OCI-LY1 (cell line): ENCODE results near the gene SNED1.

ENCODE experiments used
- H2AFZ ChIP-seq: fragments of 200-600 bp; sonication (generic), shearing (Covaris generic); 2 replicates; pipeline ENCODE4 v1.6.0; 2014; ENCODE audit warnings: antibody characterized with exemption, mild to moderate bottlenecking, low read length
- H3F3A ChIP-seq: fragments of 200-600 bp; sonication (generic), shearing (Covaris generic); 2 replicates; pipeline ENCODE4 v1.6.0; 2014; ENCODE audit warnings: mild to moderate bottlenecking, antibody characterized with exemption, low read length, moderate library complexity; ENCODE audit not compliant: insufficient read depth
- H3K27ac ChIP-seq: fragments of 200-600 bp; sonication (generic); 2 replicates; pipeline ENCODE4 v1.5.1; 2014; ENCODE audit warnings: low read length, mixed run types, mild to moderate bottlenecking, low read depth; ENCODE audit not compliant: poor library complexity, severe bottlenecking
- H3K27me3 ChIP-seq: fragments of 200-600 bp; sonication (generic); 2 replicates; pipeline ENCODE4 v1.6.0; 2014; ENCODE audit warnings: antibody characterized with exemption, mild to moderate bottlenecking, low read length, moderate library complexity; ENCODE audit not compliant: insufficient read depth
- H3K36me3 ChIP-seq: fragments of 200-600 bp; sonication (generic); 2 replicates; pipeline ENCODE4 v1.6.1; 2014; ENCODE audit warnings: mild to moderate bottlenecking, antibody characterized with exemption, low read length, moderate library complexity, mixed read lengths; ENCODE audit not compliant: insufficient read depth
- H3K4me1 ChIP-seq: fragments of 200-600 bp; sonication (generic); 2 replicates; pipeline ENCODE4 v1.5.1; 2014; ENCODE audit warnings: mild to moderate bottlenecking, low read length, moderate library complexity; ENCODE audit not compliant: insufficient read depth, severe bottlenecking
- H3K4me2 ChIP-seq: fragments of 200-600 bp; sonication (generic), shearing (Covaris generic); 2 replicates; pipeline ENCODE4 v1.6.1; 2014; ENCODE audit warnings: low read length
- H3K4me3 ChIP-seq: fragments of 200-600 bp; sonication (generic); 2 replicates; pipeline ENCODE4 v1.5.1; 2014; ENCODE audit warnings: low read length, low read depth, mild to moderate bottlenecking, mixed read lengths; ENCODE audit not compliant: poor library complexity, severe bottlenecking
- H3K79me2 ChIP-seq: fragments of 200-600 bp; shearing (Covaris generic); 2 replicates; pipeline ENCODE4 v1.6.1; 2016; ENCODE audit warnings: mixed run types, low read length, mixed read lengths; ENCODE audit not compliant: insufficient read depth
- H3K9ac ChIP-seq: fragments of 200-600 bp; sonication (generic), shearing (Covaris generic); 2 replicates; pipeline ENCODE4 v1.6.1; 2014; ENCODE audit warnings: mild to moderate bottlenecking, low read length, mixed read lengths
- H3K9me2 ChIP-seq: fragments of 200-600 bp; sonication (generic), shearing (Covaris generic); 2 replicates; pipeline ENCODE4 v1.6.1; 2014; ENCODE audit warnings: low read depth, mild to moderate bottlenecking, low read length, mixed read lengths
- H3K9me3 ChIP-seq: fragments of 200-600 bp; shearing (Covaris generic); 2 replicates; pipeline ENCODE4 v1.6.1; 2014; ENCODE audit warnings: low read length, mixed read lengths
- H4K20me1 ChIP-seq: fragments of 200-600 bp; sonication (generic), shearing (Covaris generic); 2 replicates; pipeline ENCODE4 v1.6.0; 2016; ENCODE audit warnings: mild to moderate bottlenecking, low read length; ENCODE audit not compliant: insufficient read depth
- EZH2 ChIP-seq: fragments of 200-600 bp; sonication (generic), shearing (Covaris generic); IDR thresholded peaks from 2 replicates; pipeline ENCODE4 v1.8.0; 2017; ENCODE audit warnings: borderline replicate concordance, mixed run types, mild to moderate bottlenecking, antibody characterized with exemption, low read length, moderate library complexity, mixed read lengths
- TF ChIP-seq, protein P1 (sequence below): fragments of 200-600 bp; sonication (generic), shearing (Covaris generic); IDR thresholded peaks from 2 replicates; pipeline ENCODE4 v1.5.1; 2017; ENCODE audit warnings: mild to moderate bottlenecking, antibody characterized with exemption, low read length, moderate library complexity, mixed read lengths

Gene SNED1

DNA sequence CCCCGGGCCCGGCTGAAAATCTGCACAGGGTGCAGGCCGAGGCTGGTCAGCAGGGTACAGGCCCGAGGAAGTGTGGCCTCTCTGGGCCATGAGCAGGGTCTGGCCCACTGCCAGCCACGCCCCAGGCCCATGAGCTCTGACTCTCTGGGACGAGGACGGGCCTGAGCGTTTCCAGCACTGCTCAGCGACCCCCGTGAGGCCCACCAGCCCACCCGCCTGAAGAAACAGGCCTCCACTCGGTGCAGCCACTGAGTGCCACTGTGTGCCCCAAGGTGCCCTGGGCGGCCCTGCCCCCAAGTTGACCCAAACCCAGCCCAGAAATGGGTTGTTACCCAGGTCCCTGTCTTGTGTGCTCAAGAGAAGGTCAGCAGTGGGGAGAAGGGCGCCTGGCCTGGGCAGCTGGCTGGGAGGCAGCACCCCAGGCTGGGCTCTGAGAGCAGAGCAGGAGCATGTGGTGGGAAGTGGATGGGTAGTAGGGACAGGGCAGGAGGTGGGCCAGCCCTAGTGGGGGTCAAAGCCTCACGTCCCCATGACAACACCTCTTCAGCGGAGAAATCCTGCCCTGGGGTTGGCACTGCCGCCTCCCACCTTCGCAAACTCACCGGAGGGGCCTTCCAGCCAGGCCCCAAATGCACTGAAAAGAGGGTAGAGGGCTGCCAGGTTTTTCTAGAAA lies 2.1 kb upstream of the SNED1 start:
- no peaks in the 10 kb centered on the region for H3K9me3 ChIP-seq
- H3K4me2 ChIP-seq: no peak overlapping the region
- no peaks in the 10 kb centered on the region for H3K36me3 ChIP-seq
- no peaks in the 10 kb centered on the region for H3K79me2 ChIP-seq
- no peak overlapping the region for H3K4me3 ChIP-seq
- TF ChIP-seq EZH2: no peak
- TF ChIP-seq, protein P1, sequence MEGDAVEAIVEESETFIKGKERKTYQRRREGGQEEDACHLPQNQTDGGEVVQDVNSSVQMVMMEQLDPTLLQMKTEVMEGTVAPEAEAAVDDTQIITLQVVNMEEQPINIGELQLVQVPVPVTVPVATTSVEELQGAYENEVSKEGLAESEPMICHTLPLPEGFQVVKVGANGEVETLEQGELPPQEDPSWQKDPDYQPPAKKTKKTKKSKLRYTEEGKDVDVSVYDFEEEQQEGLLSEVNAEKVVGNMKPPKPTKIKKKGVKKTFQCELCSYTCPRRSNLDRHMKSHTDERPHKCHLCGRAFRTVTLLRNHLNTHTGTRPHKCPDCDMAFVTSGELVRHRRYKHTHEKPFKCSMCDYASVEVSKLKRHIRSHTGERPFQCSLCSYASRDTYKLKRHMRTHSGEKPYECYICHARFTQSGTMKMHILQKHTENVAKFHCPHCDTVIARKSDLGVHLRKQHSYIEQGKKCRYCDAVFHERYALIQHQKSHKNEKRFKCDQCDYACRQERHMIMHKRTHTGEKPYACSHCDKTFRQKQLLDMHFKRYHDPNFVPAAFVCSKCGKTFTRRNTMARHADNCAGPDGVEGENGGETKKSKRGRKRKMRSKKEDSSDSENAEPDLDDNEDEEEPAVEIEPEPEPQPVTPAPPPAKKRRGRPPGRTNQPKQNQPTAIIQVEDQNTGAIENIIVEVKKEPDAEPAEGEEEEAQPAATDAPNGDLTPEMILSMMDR: no peak
- no peaks in the 10 kb centered on the region for H3F3A ChIP-seq
- peaks cover 5% of the 10 kb centered on the region; the same call in 1 of the 2 replicates for H3K27me3 ChIP-seq
- H4K20me1 ChIP-seq: no peaks in the 10 kb centered on the region
- H3K9ac ChIP-seq: no peak overlapping the region
- peaks cover 10% of the 10 kb centered on the region for H3K4me1 ChIP-seq
- no peak overlapping the region for H3K27ac ChIP-seq
- no peak overlapping the region for H2AFZ ChIP-seq
- no peaks in the 10 kb centered on the region for H3K9me2 ChIP-seq

DNA sequence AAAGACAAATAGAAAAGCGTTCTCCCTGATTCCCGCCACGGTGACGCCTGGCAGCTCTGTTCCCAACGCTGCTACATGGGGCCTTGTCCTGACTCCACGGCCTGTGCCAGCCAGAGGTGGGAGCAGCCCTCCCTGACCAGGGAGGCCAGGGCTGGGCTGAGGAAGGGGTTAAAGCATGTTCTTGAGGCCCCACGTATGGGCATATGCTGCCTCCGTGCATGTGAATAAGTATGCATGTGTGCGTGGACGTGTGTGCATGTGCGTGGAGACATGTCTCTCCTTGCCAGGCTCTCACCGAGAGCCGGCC lies 1.6 kb upstream of the SNED1 start:
- Histone ChIP-seq H3K4me2 (no peak overlapping the region), H3K79me2 (no peaks in the 10 kb centered on the region), H3K9me2 (no peaks in the 10 kb centered on the region), H2AFZ (no peak overlapping the region), H3K9ac (no peak overlapping the region), H3K27ac (no peak overlapping the region), H3K36me3 (no peaks in the 10 kb centered on the region), H4K20me1 (no peaks in the 10 kb centered on the region), H3F3A (no peaks in the 10 kb centered on the region), H3K9me3 (no peaks in the 10 kb centered on the region), H3K4me1 (peaks cover 10% of the 10 kb centered on the region), H3K27me3 (peaks cover 5% of the 10 kb centered on the region; the same call in 1 of the 2 replicates), H3K4me3 (no peak overlapping the region)
- no peak for TF ChIP-seq EZH2
- TF ChIP-seq, protein P1: no peak

DNA sequence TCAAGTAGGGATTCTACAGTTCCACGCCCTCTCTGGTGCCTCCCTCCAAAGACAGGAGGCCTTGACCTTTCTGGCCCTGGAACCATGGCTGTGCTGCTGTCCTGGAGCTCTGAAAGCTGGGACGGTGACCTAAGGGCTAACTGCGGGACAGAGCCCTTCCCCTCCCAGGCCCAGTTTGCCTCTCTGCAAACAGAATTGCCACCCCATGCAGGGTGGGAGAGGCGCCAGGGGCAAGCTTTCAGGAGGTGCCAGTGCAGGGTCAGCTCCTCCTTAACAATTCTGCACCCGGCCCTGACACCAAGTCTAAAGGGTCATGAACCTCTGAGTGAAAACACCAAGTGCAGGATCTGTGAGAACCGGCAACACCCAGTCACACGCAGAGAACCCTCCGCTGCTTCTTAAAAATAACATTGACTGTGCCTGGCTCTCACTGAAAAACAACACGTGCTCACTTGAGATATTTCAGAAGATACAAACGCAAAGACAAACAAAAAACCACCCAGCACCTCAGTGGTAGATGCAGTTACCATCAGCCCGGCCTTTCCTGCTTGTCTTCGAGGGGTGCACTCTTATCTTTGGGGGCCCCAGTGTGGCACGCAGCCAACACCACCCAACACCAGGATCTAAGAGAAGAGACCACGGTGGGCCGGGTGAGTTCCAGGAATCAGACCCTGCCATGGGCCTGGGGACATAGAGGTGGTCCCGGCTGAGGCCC lies 1.1 kb upstream of the SNED1 start:
- no peak overlapping the region for H2AFZ ChIP-seq
- H4K20me1 ChIP-seq: no peaks in the 10 kb centered on the region
- H3K9me2 ChIP-seq: no peaks in the 10 kb centered on the region
- no peaks in the 10 kb centered on the region for H3K36me3 ChIP-seq
- H3K4me3 ChIP-seq: no peak overlapping the region
- H3K4me2 ChIP-seq: peak overlapping the region; percentile 64; the same call in 1 of the 2 replicates
- H3F3A ChIP-seq: no peaks in the 10 kb centered on the region
- H3K4me1 ChIP-seq: peaks cover 10% of the 10 kb centered on the region
- H3K9ac ChIP-seq: no peak overlapping the region
- H3K27me3 ChIP-seq: 0 out of 2 replicates have a peak, but pooled peaks cover 1% of the 10 kb centered on the region
- TF ChIP-seq, protein P1: no peak
- TF ChIP-seq EZH2: no peak
- H3K27ac ChIP-seq: no peak overlapping the region
- H3K9me3 ChIP-seq: no peaks in the 10 kb centered on the region
- H3K79me2 ChIP-seq: no peaks in the 10 kb centered on the region
